ENCODE data around the gene STS.
A peak's percentile ranks its signal among the peaks of the same experiment; 100 is the strongest.
"Not testable (repeated sequence)": the region's sequence is repeated elsewhere in the genome, so short reads cannot be mapped to it uniquely, and the experiment has no call there.

The STS gene

DNA sequence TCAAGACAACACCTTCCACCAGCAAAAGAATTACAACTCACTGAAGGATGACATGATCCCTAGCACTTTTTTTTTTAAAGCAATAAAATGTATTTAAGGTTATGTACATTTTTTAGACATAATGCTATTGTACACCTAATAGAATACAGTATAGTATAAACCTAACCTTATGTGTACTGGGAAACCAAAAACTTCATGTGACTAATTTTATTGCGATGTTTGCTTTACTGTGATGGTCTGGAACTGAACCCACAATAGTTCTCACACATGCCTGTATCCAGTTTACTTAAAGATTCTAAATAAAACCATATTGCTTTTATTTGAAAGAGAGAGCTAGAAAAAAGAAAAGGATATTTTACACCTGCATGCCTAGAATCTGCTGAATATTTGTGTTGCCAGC, 4.4 kb upstream of the STS start:
- DNase-seq (ENCODE audit: low read depth) = no peak

- no peak for DNase-seq (ENCODE audit: low read depth)
Measured at GRCh38 chrX:7143941-7144525, 3.5 kb upstream of the STS start.

DNA sequence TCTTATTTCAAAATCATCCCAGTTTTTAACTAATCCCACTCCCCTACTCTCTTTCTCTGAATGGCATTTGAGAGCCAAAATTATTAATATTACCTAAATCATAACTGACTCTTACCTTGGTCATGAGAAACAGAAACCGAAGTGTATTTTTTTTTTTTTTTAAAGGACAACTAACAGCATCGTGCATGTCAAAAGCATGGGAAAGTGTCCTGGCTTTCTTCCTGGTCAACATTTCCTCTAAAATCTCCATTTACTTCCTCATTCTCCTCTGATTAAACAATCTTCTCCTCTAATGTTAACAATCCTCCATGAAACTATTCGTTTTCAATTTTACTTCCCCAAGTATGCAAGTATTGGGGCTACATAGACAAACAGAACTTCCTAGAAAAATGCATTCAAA, 2.1 kb upstream of the STS start:
- no peak for DNase-seq (ENCODE audit: low read depth)

DNA sequence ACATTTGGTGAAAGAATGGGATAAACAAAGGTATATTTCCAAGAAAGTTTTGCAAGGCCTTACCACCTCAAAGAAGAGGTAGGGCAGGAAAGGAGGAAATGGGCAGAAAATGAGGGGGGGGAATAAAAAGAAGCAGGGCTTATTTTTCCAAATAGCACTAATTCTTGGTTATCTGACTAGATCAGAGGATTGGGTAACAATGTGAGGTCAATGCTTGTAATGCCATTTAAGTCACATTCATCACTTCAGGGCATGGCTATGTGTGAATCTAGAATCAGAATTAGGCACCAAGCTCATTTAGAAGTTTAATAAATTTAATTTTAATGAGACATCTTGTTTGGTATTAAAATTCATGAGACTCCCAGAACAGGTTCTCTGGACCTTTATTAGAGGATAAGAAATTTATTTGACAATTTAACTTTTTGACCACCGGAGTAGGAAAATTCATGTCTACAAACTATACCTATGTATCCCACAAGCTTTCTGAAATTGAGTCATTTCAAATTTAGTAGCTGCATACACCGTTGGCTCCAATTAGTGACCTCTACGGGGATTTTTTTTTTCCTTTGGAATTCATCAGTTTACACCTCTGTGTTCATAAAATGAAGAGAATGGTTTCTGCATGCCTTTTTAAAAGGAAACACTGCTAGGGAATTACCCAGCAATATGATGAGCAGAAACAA, 1.4 kb upstream of the STS start:
- DNase-seq (ENCODE audit: low read depth) = no peak

DNA sequence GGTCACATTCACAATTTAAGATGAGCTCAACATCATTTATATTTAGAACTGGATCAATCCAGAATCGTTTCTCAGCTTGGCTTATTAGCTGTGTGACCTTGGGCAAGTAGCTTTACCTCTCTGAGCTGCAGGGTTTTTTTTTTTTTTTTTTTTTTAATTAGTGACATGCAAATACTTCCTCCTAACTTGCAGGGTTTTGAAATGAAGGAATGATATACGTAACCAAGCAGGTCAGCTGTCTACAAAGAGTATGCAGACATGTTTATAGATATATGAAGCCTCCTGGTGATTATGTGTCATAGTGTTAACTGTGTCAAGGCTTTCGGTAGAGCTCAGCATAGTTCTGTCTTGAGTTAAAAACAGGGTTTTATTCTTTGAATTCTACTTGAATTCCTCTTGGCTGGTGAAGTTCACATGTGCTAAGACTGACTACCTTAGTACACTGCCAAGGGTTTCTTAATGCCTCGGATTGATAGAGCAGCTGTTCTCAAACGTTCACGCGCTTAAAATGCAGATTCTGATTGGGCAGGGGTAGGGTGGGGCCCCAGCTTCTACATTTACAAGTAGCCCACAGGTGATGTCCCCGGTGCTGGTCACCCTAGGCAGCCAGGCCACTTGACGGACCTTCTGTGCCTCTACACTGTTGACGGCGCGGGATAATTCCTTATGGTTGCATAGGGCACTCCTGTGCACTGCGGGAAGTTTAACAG, 654 bp upstream of the STS start:
- no peak for DNase-seq (ENCODE audit: low read depth)

- peak; percentile 64 for DNase-seq (ENCODE audit: low read depth)
Measured at GRCh38 chrX:7147978-7148854, 704 bp downstream of the STS start, which contains the start of gene PUDP. Gene PUDP (minus strand): TSS chrX:7148153. CDS start chrX:7148113, 40 bp downstream.

DNA sequence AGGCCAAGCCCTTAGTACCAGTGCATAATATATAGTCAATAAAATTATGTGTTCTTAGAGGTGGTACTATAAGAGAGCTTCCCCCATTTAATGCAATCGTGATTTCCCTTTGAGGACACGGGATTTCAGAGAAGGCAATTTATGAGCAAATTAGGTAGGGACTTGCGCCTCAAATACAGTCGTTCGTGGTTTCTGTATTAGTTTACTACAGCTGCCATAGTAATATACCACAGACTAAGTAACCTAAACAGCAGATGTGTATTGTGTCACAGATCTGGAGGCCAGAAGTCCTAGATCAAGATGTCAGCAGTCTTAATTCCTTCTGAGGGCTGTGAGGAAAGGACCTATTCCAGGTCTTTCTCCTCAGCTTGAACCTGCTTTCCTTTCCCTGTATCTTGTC, 1.9 kb downstream of the STS start:
- DNase-seq (ENCODE audit: low read depth) = no peak

GRCh38 chrX:7153231-7153630, 5.7 kb downstream of the STS start:
- no peak for DNase-seq (ENCODE audit: low read depth)

- no peak for DNase-seq (ENCODE audit: low read depth)
Measured at GRCh38 chrX:7154041-7154597, 6.6 kb downstream of the STS start.

DNA sequence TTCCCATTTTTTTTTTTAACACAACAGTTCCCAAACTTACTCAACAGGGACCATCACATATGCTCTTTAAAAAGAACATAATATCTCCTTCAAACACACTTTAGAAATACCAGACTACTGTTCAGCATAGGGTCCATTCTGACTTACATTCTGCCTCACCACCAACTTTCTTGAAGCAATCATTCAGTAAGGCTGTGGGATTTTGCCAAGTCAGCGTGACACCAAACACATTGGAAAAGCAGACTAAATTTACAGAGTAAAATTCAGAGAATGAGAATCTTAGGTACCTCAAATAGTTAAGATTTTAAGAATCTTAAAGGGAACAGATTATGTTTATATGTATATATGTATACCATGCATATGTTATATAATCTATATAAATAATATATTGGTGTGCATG, 7.7 kb downstream of the STS start:
- DNase-seq (ENCODE audit: low read depth) = no peak

- DNase-seq (ENCODE audit: low read depth) = no peak
Measured at GRCh38 chrX:7156879-7157278, 9.4 kb downstream of the STS start.

GRCh38 chrX:7158468-7158990, 11.0 kb downstream of the STS start:
- DNase-seq (ENCODE audit: low read depth) = no peak

- DNase-seq (ENCODE audit: low read depth) = peak; percentile 27
Measured at GRCh38 chrX:7159149-7159861, 11.8 kb downstream of the STS start.

GRCh38 chrX:7163146-7163677, 15.7 kb downstream of the STS start:
- no peak for DNase-seq (ENCODE audit: low read depth)

DNA sequence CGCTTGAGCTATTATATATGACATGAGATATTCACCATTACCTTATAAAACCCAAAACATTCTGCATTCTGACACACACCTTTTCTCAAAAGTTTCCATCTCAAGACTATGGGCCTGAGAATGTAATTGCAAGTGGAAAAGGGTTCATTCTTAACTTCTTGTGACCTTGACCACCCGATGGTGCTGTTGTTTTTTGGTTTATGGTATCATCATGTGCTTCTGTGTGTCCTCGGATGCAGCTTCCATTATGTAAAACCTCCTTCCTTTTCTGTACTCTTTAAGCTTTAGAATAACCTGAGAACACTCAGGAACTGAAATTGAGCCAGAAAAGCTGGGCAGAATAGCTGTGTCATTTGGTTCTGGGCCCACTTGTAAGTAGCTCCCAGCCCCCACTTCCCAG, 16.7 kb downstream of the STS start:
- DNase-seq (ENCODE audit: low read depth) = no peak

- DNase-seq (ENCODE audit: low read depth) = no peak
Measured at GRCh38 chrX:7168371-7168770, 20.9 kb downstream of the STS start.

- DNase-seq (ENCODE audit: low read depth) = no peak
Measured at GRCh38 chrX:7169627-7170026, 22.1 kb downstream of the STS start.

- DNase-seq (ENCODE audit: low read depth) = no peak
Measured at GRCh38 chrX:7170898-7171297, 23.4 kb downstream of the STS start.

DNA sequence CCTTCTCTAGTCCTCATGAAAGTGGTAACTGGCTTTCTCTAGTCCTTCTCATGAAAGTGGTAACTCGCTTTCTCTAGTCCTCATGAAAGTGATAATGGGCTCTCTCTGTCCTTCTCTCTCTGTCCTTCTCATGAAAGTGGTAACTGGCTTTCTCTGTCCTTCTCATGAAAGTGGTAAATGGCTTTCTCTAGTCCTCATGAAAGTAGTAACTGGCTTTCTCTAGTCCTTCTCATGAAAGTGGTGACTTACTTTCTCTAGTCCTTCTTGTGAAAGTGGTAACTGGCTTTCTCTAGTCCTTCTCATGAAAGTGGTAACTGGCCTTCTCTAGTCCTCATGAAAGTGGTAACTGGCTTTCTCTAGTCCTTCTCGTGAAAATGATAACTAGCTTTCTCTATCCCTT, 31.3 kb downstream of the STS start:
- not testable (repeated sequence) for DNase-seq (ENCODE audit: low read depth)

DNA sequence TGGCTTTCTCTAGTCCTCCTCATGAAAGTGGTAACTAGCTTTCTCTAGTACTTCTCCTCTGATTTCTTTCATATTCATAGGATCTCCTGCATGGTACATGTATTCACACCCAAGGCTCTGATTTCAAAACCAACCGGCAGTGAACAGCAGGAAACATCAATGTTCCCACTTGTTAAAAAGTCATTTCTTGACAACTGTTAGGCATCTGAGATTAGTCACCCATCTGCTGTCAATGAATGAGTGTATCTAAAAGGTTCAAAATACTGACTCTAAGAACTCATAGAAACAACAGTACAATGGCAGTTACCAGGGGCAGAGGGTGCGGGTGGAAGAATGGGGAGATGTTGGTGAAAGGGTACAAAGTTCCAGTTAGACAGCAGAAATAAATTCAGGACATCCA, 31.9 kb downstream of the STS start:
- DNase-seq (ENCODE audit: low read depth) = no peak

DNA sequence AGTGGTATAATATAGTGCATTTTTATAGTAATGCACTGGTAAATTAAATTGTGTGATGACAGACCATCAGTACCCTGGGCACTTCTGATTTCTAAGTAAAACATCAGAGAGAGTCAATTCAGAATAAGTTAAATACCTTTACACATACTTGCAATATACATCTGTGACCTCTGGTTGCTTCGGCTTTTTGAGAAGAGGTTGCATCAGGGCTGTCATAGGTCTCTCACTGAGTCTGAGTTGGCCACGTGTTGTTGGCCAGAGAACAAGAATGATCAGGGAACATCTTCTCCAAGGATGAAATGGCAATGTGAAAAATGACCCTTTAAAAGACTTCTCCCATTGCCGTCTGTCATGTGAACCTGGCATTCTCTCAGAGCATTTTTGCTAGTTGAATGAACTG, 37.3 kb downstream of the STS start:
- no peak for DNase-seq (ENCODE audit: low read depth)
